ENCODE measurements around the gene SUSD2. TPM values are rescaled to one million over a fixed set of nuclear protein-coding genes. Genes with fewer than 3 reads are reported as not detected.

Gene SUSD2
- total RNA-seq, 3 donors from 2014 or later = 0.80 to 7.9 (median 5.6) TPM

GRCh38 chr22:24185501-24186351 is 4.4 kb downstream of the SUSD2 start:
- Histone ChIP-seq H3K36me3 (no peaks in the 10 kb centered on the region), H3K9me3 (no peaks in the 10 kb centered on the region), H3K27ac (no peak overlapping the region), H3K4me3 (no peak overlapping the region), H3K4me1 (peaks cover 16 to 43% of the 10 kb centered on the region in 2 donors), H3K27me3 (no peaks in the 10 kb centered on the region)
- no peak for TF ChIP-seq POLR2AphosphoS5 (IDR thresholded peaks at IDR 0.05)
- TF ChIP-seq, protein P1, sequence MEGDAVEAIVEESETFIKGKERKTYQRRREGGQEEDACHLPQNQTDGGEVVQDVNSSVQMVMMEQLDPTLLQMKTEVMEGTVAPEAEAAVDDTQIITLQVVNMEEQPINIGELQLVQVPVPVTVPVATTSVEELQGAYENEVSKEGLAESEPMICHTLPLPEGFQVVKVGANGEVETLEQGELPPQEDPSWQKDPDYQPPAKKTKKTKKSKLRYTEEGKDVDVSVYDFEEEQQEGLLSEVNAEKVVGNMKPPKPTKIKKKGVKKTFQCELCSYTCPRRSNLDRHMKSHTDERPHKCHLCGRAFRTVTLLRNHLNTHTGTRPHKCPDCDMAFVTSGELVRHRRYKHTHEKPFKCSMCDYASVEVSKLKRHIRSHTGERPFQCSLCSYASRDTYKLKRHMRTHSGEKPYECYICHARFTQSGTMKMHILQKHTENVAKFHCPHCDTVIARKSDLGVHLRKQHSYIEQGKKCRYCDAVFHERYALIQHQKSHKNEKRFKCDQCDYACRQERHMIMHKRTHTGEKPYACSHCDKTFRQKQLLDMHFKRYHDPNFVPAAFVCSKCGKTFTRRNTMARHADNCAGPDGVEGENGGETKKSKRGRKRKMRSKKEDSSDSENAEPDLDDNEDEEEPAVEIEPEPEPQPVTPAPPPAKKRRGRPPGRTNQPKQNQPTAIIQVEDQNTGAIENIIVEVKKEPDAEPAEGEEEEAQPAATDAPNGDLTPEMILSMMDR (IDR thresholded peaks at IDR 0.05) = no peak
- TF ChIP-seq POLR2A (IDR thresholded peaks at IDR 0.05) = no peak
- no peak for DNase-seq (ENCODE audit: low spot score in 2 of 2)
- intact Hi-C loops (cut with DNase I; ENCODE audit: low total_unique reads) = no loop called here

DNA sequence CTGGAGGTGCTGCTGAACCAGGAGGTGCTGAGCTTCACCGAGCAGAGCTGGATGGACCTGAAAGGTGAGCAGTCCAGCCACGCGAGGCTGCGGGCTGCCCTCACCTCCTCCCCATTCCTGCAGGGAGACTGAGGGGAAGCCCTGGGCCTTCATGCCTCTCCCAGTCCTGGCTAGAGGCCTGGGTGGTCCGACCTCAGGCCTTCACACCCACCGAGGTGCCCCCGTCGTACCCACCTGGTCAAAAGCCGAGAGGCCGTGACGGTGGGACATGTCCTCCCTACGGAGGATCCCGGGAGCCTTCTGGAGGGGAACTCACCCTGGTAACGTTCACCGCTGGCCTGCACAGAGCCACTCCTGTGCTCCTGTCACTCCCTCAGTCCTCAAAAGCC is 5.1 kb downstream of the SUSD2 start:
- no peak overlapping the region for H3K4me3 ChIP-seq
- H3K9me3 ChIP-seq = no peaks in the 10 kb centered on the region
- H3K27me3 ChIP-seq = no peaks in the 10 kb centered on the region
- DNase-seq (ENCODE audit: low spot score in 2 of 2) = no peak
- H3K36me3 ChIP-seq = no peaks in the 10 kb centered on the region
- intact Hi-C loops (cut with DNase I; ENCODE audit: low total_unique reads) = no loop called here
- H3K4me1 ChIP-seq = peaks cover 14 to 42% of the 10 kb centered on the region in 2 donors
- H3K27ac ChIP-seq = no peak overlapping the region
- TF ChIP-seq, protein P1 (IDR thresholded peaks at IDR 0.05) = no peak
- TF ChIP-seq POLR2AphosphoS5 (IDR thresholded peaks at IDR 0.05) (no peak), POLR2A (IDR thresholded peaks at IDR 0.05) (no peak)

- intact Hi-C loops (cut with DNase I; ENCODE audit: low total_unique reads) = no loop called here
- Histone ChIP-seq H3K4me3 (no peak overlapping the region), H3K36me3 (no peaks in the 10 kb centered on the region), H3K27ac (no peak overlapping the region), H3K9me3 (no peaks in the 10 kb centered on the region), H3K27me3 (no peaks in the 10 kb centered on the region), H3K4me1 (peaks cover 7 to 34% of the 10 kb centered on the region in 2 donors)
- DNase-seq (ENCODE audit: low spot score in 2 of 2) = no peak
- TF ChIP-seq, protein P1 (IDR thresholded peaks at IDR 0.05) = no peak
- TF ChIP-seq POLR2AphosphoS5 (IDR thresholded peaks at IDR 0.05) (no peak), POLR2A (IDR thresholded peaks at IDR 0.05) (no peak)
Observed at GRCh38 chr22:24186892-24187670, 5.8 kb downstream of the SUSD2 start.

GRCh38 chr22:24187731-24188644 is 6.7 kb downstream of the SUSD2 start:
- intact Hi-C loops (cut with DNase I; ENCODE audit: low total_unique reads) = no loop called here
- no peaks in the 10 kb centered on the region for H3K9me3 ChIP-seq

More at GRCh38 chr22:24187731-24188644, 6.7 kb downstream of the SUSD2 start:
- no peak for DNase-seq (ENCODE audit: low spot score in 2 of 2)
- H3K36me3 ChIP-seq = no peaks in the 10 kb centered on the region
- no peaks in the 10 kb centered on the region for H3K27me3 ChIP-seq
- no peak for TF ChIP-seq POLR2AphosphoS5 (IDR thresholded peaks at IDR 0.05)
- TF ChIP-seq POLR2A (IDR thresholded peaks at IDR 0.05) = no peak
- TF ChIP-seq, protein P1 (IDR thresholded peaks at IDR 0.05) = no peak
- peaks cover 7 to 33% of the 10 kb centered on the region in 2 donors for H3K4me1 ChIP-seq
- H3K27ac ChIP-seq = no peak overlapping the region
- no peak overlapping the region for H3K4me3 ChIP-seq
